Stomach (tissue), 4 donors: Measurements from ENCODE around the gene CD69.

Experiments used
- CTCF ChIP-seq, 7 experiments: fragments of 450-650 bp in 4 of 7; fragments of 200-600 bp in 3 of 7; sonication (generic) in 3 of 7; IDR thresholded peaks; one replicate each; pipeline ENCODE4 v1.5.1; 2016 to 2019; ENCODE audit warnings: antibody characterized with exemption in 7 of 7, control low read depth in 2 of 7, mild to moderate bottlenecking in 1 of 7
- EP300 ChIP-seq: sonication (generic); formaldehyde crosslinking; IDR thresholded peaks from one replicate; pipeline ENCODE4 v1.6.1; 2017; ENCODE audit warnings: antibody characterized with exemption
- POLR2A ChIP-seq, 4 donors: fragments of 450-650 bp; IDR thresholded peaks; one replicate each; pipeline ENCODE4 v1.6.1; 2016; ENCODE audit warnings: antibody characterized with exemption in 4 of 4, control low read depth in 2 of 4, mild to moderate bottlenecking in 1 of 4, moderate library complexity in 1 of 4
- POLR2AphosphoS5 ChIP-seq, 3 donors: sonication (generic); formaldehyde crosslinking; IDR thresholded peaks; one replicate each; pipeline ENCODE4 v1.6.1; 2016; ENCODE audit warnings: antibody characterized with exemption in 3 of 3

GRCh38 chr12:9796346-9796745 lies 35.6 kb upstream of the CD69 start:
- TF ChIP-seq CTCF (IDR thresholded peaks at IDR 0.05) (no peak), POLR2A (IDR thresholded peaks at IDR 0.05) (no peak), POLR2AphosphoS5 (IDR thresholded peaks at IDR 0.05) (no peak), EP300 (no peak)
